ENCODE data around the gene WASHC4. TPM values are rescaled to one million over a fixed set of nuclear protein-coding genes. Genes with fewer than 3 reads are reported as not detected.

The WASHC4 gene
- total and polyA plus RNA-seq, 2 experiments from 2014 or later = 75.7 to 83.0 TPM

DNA sequence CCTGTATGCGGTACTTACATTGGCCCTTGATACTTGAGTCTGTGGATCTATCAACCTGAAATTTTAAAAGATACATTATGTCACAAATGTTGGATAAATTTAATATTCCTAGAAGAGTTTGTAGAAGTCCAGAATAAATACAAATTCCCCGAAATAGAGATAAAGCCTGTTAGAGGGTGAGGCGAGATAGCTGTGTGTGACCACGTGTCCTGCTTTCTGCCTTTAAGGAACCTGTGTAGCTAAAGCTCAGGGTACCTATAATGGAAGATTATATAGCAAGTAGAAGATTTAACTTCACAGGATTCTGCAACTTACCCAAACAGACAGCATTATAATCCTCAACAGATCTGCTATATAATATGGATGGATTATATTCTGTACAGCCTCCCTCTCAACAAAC is 69.7 kb downstream of the WASHC4 start:
- peaks cover 39% of the 10 kb centered on the region for H3K36me3 Mint-ChIP-seq (ENCODE audit: low read depth)
- no peak for TF ChIP-seq NANOG (IDR thresholded peaks at IDR 0.05; ENCODE audit: borderline replicate concordance)
- TF ChIP-seq STAT1 (IDR thresholded peaks at IDR 0.05; ENCODE audit: unreplicated experiment) = no peak
- TF ChIP-seq ZNF114 (CRISPR knock-in tag; IDR thresholded peaks at IDR 0.05) = no peak
- TF ChIP-seq, protein P1, sequence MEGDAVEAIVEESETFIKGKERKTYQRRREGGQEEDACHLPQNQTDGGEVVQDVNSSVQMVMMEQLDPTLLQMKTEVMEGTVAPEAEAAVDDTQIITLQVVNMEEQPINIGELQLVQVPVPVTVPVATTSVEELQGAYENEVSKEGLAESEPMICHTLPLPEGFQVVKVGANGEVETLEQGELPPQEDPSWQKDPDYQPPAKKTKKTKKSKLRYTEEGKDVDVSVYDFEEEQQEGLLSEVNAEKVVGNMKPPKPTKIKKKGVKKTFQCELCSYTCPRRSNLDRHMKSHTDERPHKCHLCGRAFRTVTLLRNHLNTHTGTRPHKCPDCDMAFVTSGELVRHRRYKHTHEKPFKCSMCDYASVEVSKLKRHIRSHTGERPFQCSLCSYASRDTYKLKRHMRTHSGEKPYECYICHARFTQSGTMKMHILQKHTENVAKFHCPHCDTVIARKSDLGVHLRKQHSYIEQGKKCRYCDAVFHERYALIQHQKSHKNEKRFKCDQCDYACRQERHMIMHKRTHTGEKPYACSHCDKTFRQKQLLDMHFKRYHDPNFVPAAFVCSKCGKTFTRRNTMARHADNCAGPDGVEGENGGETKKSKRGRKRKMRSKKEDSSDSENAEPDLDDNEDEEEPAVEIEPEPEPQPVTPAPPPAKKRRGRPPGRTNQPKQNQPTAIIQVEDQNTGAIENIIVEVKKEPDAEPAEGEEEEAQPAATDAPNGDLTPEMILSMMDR (conservative IDR thresholded peaks at IDR 0.05; ENCODE audit: low read depth in 2 of 2) = no peak
- no peak for TF ChIP-seq ZNF331 (CRISPR knock-in tag; IDR thresholded peaks at IDR 0.05; ENCODE audit: low read depth)
- TF ChIP-seq, protein P2, sequence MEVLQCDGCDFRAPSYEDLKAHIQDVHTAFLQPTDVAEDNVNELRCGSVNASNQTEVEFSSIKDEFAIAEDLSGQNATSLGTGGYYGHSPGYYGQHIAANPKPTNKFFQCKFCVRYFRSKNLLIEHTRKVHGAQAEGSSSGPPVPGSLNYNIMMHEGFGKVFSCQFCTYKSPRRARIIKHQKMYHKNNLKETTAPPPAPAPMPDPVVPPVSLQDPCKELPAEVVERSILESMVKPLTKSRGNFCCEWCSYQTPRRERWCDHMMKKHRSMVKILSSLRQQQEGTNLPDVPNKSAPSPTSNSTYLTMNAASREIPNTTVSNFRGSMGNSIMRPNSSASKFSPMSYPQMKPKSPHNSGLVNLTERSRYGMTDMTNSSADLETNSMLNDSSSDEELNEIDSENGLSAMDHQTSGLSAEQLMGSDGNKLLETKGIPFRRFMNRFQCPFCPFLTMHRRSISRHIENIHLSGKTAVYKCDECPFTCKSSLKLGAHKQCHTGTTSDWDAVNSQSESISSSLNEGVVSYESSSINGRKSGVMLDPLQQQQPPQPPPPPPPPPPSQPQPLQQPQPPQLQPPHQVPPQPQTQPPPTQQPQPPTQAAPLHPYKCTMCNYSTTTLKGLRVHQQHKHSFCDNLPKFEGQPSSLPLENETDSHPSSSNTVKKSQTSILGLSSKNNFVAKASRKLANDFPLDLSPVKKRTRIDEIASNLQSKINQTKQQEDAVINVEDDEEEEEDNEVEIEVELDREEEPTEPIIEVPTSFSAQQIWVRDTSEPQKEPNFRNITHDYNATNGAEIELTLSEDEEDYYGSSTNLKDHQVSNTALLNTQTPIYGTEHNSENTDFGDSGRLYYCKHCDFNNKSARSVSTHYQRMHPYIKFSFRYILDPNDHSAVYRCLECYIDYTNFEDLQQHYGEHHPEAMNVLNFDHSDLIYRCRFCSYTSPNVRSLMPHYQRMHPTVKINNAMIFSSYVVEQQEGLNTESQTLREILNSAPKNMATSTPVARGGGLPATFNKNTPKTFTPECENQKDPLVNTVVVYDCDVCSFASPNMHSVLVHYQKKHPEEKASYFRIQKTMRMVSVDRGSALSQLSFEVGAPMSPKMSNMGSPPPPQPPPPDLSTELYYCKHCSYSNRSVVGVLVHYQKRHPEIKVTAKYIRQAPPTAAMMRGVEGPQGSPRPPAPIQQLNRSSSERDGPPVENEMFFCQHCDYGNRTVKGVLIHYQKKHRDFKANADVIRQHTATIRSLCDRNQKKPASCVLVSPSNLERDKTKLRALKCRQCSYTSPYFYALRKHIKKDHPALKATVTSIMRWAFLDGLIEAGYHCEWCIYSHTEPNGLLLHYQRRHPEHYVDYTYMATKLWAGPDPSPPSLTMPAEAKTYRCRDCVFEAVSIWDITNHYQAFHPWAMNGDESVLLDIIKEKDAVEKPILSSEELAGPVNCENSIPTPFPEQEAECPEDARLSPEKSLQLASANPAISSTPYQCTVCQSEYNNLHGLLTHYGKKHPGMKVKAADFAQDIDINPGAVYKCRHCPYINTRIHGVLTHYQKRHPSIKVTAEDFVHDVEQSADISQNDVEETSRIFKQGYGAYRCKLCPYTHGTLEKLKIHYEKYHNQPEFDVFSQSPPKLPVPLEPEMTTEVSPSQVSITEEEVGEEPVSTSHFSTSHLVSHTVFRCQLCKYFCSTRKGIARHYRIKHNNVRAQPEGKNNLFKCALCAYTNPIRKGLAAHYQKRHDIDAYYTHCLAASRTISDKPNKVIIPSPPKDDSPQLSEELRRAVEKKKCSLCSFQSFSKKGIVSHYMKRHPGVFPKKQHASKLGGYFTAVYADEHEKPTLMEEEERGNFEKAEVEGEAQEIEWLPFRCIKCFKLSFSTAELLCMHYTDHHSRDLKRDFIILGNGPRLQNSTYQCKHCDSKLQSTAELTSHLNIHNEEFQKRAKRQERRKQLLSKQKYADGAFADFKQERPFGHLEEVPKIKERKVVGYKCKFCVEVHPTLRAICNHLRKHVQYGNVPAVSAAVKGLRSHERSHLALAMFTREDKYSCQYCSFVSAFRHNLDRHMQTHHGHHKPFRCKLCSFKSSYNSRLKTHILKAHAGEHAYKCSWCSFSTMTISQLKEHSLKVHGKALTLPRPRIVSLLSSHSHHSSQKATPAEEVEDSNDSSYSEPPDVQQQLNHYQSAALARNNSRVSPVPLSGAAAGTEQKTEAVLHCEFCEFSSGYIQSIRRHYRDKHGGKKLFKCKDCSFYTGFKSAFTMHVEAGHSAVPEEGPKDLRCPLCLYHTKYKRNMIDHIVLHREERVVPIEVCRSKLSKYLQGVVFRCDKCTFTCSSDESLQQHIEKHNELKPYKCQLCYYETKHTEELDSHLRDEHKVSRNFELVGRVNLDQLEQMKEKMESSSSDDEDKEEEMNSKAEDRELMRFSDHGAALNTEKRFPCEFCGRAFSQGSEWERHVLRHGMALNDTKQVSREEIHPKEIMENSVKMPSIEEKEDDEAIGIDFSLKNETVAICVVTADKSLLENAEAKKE (CRISPR knock-in tag; IDR thresholded peaks at IDR 0.05) = no peak
- TF ChIP-seq, protein P3, sequence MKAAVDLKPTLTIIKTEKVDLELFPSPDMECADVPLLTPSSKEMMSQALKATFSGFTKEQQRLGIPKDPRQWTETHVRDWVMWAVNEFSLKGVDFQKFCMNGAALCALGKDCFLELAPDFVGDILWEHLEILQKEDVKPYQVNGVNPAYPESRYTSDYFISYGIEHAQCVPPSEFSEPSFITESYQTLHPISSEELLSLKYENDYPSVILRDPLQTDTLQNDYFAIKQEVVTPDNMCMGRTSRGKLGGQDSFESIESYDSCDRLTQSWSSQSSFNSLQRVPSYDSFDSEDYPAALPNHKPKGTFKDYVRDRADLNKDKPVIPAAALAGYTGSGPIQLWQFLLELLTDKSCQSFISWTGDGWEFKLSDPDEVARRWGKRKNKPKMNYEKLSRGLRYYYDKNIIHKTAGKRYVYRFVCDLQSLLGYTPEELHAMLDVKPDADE (IDR thresholded peaks at IDR 0.05) = no peak
- TF ChIP-seq POLR2AphosphoS5 (IDR thresholded peaks at IDR 0.05; ENCODE audit: low read depth) = no peak
- no peak for TF ChIP-seq EZH2phosphoT487 (IDR thresholded peaks at IDR 0.05; ENCODE audit: unreplicated experiment)
- no peak for TF ChIP-seq EZH2 (IDR thresholded peaks at IDR 0.05; ENCODE audit: low read depth, unreplicated experiment)
- TF ChIP-seq CREB1 (CRISPR knock-in tag; IDR thresholded peaks at IDR 0.05; ENCODE audit: low read depth) = no peak
- TF ChIP-seq, protein P4, sequence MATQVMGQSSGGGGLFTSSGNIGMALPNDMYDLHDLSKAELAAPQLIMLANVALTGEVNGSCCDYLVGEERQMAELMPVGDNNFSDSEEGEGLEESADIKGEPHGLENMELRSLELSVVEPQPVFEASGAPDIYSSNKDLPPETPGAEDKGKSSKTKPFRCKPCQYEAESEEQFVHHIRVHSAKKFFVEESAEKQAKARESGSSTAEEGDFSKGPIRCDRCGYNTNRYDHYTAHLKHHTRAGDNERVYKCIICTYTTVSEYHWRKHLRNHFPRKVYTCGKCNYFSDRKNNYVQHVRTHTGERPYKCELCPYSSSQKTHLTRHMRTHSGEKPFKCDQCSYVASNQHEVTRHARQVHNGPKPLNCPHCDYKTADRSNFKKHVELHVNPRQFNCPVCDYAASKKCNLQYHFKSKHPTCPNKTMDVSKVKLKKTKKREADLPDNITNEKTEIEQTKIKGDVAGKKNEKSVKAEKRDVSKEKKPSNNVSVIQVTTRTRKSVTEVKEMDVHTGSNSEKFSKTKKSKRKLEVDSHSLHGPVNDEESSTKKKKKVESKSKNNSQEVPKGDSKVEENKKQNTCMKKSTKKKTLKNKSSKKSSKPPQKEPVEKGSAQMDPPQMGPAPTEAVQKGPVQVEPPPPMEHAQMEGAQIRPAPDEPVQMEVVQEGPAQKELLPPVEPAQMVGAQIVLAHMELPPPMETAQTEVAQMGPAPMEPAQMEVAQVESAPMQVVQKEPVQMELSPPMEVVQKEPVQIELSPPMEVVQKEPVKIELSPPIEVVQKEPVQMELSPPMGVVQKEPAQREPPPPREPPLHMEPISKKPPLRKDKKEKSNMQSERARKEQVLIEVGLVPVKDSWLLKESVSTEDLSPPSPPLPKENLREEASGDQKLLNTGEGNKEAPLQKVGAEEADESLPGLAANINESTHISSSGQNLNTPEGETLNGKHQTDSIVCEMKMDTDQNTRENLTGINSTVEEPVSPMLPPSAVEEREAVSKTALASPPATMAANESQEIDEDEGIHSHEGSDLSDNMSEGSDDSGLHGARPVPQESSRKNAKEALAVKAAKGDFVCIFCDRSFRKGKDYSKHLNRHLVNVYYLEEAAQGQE (IDR thresholded peaks at IDR 0.05; ENCODE audit: unreplicated experiment) = no peak
- TF ChIP-seq JUNB (IDR thresholded peaks at IDR 0.05; ENCODE audit: unreplicated experiment) = no peak
- H3K27ac Mint-ChIP-seq = no peak overlapping the region

More for the DNA sequence above, 69.7 kb downstream of the WASHC4 start:
- no peaks in the 10 kb centered on the region for H3K4me1 ChIP-seq (ENCODE audit: insufficient read depth)
- ATAC-seq (no peak), DNase-seq (ENCODE audit: low spot score) (no peak)
- no peak overlapping the region for H3K27ac ChIP-seq (ENCODE audit: low read depth)
- Mint-ChIP-seq H3K4me3 (no peak overlapping the region), H3K4me1 (no peaks in the 10 kb centered on the region), H3K27me3 (ENCODE audit: insufficient read depth, low read depth, poor library complexity) (peaks cover 9% of the 10 kb centered on the region), H3K9me3 (peaks cover 26% of the 10 kb centered on the region; the same call in 2 of the 3 replicates)
- H2AFZ ChIP-seq = no peak overlapping the region
- H3K79me2 ChIP-seq (replicated peaks; ENCODE audit: insufficient read depth) = peaks cover 7% of the 10 kb centered on the region
- H3K27me3 ChIP-seq (ENCODE audit: insufficient read depth) = no peaks in the 10 kb centered on the region
- H3K9me2 ChIP-seq (ENCODE audit: insufficient read depth) = no peaks in the 10 kb centered on the region
- no peak overlapping the region for H3K4me3 ChIP-seq
- H4K20me1 ChIP-seq (replicated peaks; ENCODE audit: insufficient read depth) = no peaks in the 10 kb centered on the region
- H3F3A ChIP-seq (replicated peaks; ENCODE audit: low read depth) = no peaks in the 10 kb centered on the region
- H3K36me3 ChIP-seq (ENCODE audit: insufficient read depth) = peaks cover 13% of the 10 kb centered on the region
- H3K4me2 ChIP-seq = no peak overlapping the region

All from GM23338 (cell line).